GM19023 (cell line): Measurements from ENCODE around the gene KLF13.

ENCODE experiments used
- ATAC-seq: cut with Tn5 transposase; IDR thresholded peaks from one replicate; pipeline ENCODE4 v1.9.1; 2021; ENCODE audit warnings: mild to moderate bottlenecking, moderate library complexity; ENCODE audit not compliant: unreplicated experiment

Gene KLF13

DNA sequence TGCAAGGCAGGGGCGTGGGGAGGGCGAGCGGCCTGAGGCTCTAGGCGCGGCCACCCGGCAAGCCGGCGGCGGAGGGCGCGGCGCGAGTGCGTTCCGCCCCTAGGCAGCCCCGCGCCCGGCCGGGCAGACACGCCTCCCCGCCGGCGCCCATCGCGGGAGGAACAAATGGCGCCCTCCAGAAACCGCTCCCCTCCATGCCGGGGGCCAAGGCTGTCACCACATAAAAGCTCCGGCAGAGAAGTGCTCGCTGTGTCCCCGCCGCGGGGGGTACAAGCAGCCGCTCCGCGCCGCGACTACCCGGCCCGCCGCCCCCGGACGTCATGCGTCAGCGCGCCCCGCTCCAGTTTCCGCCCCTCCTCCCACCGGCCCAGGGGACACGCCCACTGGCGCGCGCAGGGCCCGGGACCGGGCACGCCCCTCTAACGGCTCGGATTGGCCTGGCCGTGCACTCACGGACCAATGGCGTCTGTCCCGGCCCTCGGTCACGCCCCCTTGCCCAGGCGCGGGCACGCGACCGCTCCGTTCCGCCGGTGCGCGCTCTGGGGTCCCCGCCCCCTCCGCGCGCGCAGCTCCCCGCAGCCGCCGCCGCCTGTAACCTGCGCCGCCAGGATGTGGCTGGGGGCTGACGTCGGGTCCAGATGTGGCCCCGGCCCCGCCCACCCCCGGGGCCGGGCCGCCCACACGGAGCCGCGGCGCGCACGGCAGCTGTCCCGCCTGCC lies at the start of gene KLF13:
Gene KLF13, plus strand, starts transcription at position 680 of the 719 bp plus-strand sequence. CDS start 378 bp downstream, outside the sequence.
- peak; percentile 60 for ATAC-seq

DNA sequence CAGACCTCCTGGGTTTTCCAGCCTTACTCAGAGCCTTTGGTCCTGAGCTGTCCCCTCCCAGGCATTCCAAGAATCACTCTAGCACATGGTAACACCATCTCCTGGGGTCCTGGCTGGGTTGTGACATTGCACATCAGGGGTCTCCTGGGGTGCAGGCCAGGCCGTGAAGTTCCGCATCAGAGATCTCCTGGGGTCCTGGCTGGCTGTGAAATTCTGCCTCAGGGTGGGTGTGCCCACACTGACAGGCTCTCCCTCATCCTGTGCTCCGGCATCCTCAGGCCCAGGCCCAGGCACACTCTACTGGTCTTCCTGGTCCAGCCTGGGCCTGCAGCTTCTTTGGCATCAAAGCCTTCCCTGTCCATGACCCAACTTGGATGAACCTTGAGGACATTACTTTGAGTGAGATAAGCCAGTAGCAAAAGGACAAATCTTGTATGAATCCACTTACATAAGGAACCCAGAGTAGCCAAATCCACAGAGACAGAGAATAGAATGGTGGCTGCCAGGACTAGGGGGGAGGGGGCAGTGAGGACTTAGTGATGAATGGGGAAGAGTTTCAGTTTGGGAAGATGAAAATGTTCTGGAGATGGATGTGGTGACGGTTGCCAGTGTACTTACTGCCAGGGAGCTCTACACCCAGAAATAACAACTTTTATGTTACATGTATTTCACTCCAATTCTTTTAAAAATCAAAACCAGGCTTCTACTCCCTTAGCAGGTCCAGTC lies 49.1 kb upstream of the KLF13 start:
- ATAC-seq = no peak

DNA sequence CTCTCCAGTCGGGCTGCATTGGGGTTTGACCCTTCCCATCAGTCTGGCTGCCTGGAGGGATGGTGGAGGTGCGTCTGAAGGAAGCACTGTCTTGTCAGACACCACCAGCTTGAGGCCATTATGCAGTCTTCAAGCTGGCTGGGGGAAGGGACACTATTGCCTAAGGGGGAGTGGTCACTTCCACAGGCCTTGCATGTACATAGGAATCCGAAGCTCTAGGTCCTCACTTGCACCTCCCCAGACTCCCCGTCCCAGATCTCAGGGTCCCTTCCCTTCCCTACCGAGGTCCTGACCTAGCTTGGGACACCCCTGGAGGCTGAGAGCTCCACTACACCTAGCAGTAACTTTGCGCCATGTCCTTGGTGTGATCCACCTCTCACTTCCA lies 48.6 kb upstream of the KLF13 start:
- no peak for ATAC-seq

DNA sequence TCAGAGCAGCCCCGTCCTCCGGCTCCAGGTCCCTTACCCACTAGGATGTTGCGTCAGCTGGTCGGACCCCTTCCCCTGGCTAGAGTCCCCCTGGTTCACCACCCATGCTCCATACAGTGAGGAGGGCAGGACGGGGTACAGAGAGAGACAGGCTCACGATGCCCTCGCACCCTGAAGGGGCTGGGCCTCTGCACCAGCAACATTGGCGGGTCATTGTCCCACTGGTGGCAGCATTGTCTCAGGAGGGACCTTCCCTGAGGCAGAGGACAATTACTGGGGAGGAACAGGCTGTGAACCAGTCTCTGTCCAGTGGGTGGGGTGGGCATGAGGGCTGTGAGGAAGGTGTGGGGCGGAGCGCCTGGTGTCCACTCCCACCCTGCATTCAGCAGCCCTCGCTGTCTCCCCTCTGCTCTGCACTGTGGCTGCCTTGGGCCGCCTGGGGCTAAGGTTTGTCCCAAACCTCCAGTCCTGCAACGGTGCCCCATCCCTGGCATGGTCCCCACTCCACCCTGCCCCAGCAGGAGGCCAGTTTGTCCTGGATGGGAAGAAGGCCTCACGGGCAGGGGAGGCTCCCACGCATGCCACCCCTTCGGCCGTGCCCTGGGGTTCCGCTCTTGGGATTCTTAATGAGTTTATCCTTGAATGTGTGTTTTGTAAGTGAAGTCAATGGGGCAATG lies 48.0 kb upstream of the KLF13 start:
- ATAC-seq = no peak

DNA sequence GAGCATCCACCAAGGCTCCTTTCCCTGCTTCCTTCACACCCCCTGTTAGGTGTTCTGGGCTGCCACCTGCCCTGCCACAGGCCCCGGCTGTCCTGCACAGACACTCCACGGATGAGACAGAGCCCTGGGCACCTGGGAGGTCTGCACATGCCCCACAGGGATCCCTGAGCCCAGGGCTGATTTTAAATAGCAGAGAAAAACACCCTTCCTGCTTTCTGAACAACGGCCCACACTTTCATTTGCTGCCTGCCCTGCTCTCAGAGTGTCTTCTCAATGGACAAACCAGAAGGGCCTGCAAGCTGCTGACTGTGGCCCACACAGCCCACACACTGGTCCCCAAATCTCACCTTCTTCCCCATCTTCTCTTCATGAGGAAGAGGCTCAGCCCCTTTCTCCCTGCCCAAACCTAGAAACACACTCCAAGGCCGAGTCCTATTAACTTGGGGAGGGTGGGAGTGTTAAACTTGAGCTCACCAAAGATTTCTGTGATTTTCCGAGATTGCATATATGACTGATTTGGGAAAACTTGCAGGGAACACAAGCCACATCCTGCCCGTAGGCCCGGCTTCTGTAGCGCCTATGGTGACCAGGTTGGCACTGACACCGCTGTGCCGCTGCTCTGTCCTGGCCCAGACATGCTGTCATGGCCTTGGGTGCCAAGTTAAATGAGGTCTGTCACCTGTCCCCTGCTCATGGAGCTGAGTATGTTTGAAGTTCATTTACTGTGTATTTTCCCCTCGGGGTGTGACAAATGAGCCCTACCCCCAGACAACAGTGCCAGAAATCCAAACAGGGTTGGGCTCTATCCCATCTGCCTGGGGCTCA lies 47.2 kb upstream of the KLF13 start:
- no peak for ATAC-seq

DNA sequence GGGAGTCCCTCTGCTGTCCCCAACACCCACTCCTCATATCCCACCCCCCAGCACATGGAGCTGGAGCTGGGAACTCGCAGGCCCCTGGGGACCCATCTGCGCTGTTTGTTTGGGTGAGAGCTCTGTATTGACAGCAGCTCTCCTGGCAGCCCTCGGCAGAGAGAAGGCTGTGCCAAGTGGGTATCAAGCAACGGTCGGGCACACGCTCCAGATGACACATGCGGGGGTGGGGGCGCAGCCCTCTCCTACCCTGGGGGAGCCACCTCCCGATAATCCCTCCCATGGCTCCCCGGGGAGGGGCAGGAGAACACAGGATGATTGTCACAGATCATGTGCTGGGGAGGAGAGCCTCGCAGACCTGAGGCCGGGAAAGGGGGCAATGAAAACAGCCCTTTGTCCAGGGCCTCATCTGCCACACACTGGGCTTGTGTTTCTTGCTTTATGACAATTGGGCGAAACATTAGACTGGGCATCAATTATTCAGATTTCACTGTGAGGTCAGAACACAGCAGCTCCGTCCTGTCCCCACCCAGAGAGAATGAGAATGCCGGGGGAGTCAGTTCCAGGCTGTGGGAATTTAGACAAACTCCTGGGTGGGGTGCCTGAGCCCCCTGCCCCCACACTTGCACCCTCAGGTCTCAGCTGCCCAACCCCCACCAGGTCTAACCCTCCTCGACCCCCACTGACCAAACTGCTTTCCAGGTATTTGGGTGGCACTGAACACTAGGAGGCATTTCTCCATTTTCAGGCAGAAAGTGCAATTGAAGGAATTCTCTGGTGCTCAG lies 46.4 kb upstream of the KLF13 start:
- no peak for ATAC-seq

DNA sequence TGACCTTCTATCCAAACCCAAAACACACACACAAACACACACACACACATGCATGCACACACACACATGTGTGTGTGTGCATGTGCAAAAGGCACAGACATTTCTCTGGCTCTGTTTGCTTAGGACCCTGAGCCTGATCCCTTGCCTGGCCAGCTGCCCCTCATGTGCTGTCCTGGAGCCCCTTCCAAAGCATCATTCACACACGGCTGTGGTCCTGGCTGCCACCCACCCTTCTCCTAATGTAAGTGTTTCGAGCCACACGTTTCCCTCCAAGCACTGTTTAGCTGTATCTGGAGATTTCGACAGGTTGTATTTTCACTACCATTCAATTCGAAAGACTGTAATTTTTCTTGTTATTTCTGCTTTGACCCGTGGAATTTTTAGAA lies 45.8 kb upstream of the KLF13 start:
- no peak for ATAC-seq

DNA sequence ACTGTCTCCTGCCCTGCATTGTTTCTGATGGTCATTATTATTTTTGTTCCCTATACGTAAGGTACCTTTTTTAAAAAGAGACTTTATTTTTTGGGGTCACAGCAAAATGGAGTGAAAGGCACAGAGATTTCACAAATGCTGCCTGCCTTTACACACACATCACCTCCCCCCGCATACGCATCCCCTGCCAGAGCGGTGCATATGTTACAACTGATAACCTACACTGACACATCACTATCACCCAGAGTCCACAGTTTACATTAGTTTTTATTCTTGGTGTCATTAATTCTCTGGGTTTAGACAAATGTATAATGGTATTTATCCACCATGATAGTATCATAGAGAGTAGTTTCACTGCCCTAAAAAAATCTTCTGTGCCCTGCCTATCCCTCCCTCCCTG lies 43.6 kb upstream of the KLF13 start:
- ATAC-seq = no peak

DNA sequence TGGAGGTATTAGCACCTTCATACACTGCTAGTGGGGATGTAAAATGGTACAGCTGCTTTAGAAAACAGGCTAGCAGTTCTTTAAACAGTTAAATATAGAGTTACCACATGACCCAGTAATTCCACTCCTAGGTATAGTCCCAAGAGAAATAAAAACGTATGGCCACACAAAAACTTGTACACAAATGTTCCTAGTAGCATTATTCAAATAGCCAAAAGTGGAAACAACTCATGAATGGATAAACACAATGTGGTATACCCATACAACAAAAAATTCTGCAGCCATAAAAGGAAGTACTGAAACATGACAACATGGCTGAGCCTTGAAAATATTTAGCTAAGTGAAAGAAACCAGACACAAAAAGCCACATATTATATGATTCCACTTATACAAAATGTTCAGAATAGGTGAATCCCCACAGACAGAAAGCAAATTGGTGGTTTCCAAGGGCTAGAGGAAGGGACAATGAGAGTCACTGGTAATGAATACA lies 40.8 kb upstream of the KLF13 start:
- ATAC-seq = peak; percentile 67

DNA sequence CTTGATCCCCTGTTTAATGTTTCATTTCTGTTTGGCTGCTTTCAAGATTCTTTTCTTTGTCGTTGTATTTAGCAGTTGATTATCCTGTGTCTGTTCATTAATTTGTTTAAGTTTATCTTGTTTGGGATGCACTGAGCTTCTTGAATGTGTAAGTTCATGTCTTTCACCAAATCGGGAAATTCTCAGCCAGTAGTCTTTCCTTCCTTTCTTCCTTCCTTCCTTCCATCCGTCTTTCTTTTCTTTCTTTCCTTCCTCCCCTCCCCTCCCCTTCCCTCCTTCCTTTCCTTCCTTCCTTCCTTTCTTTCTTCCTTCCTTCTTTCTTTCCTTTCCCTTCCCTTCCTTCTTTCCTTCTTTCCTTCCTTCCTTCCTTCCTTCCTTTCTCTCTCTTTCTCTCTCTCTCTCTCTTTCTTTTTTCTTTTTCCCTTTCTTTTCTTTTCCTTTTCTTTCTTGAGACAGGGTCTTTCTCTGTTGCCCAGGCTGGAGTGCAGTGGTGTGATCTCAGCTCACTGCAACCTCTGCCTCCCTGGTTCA lies 35.5 kb upstream of the KLF13 start:
- no peak for ATAC-seq

DNA sequence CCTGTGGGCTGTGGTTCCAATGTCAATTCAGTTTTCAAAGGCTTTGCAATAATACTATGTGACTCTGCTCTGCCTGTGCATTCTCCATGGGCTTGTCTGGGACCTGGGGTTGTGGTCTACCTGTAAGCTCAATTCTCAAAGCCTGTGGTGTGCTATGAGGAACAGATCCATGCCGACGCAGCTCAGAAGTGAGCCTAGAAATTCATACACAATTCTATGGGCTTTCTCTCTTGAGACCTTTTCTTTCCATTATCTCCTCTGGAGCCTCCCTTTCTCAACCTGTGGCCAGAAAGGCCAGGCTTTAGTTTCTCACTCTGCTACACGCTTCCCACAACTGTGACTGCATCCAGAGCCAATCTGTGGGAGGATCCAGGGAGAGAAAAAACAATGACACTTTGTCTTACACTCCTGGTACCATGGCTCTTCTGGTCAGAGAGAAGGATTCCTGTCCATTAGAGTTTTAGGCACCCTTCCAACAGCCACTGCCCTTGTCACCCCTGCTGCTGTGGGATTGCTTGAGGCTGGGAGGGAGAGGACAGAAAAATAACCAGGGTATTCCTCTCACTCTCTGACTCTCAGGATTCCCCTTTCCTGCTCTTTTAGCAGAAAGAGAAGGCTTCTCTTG lies 34.1 kb upstream of the KLF13 start:
- no peak for ATAC-seq

DNA sequence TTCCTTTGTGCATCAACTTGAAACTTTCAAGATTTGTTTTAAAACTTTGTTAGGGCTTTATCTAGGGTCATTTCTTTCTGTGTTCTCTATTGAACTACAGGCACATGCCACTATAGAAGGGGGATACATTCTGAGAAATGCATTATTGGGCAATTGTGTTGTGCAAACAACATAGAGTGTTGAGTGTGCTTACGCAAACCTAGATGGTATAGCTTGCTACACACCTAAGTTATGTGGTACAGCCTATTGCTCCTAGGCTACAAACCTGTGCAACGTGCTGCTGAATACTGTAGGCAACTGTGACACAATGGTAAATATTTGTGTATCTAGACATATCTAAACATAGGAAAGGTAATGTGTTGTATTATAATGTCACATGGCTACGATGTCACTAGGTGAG lies 33.0 kb upstream of the KLF13 start:
- no peak for ATAC-seq

DNA sequence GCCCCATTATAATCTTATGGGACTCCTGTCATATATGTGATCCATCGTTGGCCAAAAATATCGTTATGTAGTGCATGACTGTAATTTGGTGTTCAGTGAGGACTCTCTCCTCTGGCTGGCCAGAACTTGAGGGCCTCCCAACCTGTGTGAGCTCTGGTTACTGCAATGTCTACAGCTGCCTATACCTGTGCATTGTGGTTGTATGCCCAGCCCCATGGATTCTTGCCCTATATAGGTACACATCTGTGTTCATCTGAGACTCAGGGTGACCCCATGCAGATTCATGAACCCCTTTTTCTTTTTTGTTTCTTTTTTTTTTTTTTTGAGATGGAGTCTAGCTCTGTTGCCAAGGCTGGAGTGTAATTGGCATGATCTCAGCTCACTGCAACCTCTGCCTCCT lies 32.6 kb upstream of the KLF13 start:
- ATAC-seq = no peak

DNA sequence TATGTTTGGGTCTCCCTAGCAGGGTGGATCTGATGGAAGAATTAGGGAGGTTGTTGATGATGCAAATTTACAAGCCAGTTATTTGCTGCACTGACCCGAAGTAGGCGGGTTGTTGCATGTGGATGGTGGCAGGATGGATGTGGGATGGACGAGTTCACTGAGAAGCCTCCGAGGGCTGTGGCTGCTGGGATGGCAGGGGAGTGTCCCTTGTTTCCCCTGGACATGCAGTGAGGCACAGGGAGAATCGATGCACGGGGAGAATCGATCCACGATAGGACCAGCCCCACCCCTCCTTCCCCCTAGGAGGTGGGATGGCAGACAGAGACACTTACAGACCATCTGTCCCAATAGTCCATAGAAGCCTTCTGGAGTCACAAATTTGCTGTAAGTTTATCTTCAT lies 31.0 kb upstream of the KLF13 start:
- ATAC-seq = no peak

DNA sequence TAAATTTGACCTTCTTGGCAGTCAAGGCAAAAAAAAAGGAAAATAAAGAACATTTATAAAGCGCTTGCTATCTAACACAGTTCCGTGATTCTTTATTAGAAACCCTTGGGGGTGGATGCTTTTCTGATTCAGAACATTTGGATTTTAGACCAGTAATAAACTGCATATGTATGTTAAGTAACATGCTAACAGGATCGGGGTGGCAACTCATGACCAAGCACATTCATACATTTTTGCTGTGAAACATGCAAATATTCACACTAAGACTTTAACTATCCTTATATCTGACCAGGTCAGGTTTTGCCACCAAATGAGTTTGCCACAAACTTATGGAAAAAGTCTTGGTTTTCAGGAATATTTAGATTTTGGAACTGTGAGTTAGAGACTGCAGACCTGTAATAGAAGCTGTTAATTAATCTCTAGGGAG lies 30.4 kb upstream of the KLF13 start:
- ATAC-seq = no peak

DNA sequence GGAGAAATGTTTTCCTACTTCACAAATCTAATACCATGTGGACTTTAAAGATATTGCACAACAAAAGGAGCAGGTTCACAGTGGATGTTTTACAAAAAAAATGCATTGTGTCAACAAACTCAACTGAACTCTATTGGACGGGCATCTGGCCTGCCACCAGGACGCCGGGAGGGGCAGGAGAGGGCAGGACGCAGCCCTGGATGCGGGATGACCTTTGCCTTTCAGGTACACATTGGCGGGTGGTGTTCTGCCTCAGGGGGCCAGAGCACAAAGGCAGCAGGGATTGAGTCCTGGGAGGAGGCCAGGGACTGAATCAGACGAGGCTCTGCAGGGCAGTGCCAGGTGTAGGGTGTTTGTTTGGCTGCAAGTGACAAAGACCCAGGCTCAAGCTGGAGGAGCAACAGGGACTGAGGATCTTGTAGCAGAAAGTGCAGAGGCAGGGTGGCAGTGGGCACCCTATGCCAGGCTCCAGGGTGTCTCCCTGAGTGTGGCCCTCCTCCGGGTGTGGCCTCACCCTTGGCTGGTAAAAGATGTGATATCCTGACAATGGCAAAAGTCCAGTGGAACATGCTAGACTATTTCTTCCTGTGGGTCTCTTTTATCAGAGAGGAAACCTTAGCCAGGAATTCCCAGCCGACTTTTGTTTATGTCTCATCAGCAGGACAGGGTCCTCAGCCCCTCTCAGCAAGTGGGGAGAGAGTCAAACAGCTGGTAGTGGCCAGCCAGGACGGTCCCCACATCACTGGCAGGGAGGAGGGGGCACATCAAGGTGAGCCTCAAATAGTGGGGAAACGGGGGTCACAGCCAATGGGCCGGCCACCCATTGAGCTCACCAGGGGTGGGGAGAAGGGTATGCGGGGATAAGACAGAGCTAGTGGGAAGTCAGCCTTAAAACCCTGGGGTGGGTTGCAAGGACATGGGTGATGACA lies 29.7 kb upstream of the KLF13 start:
- ATAC-seq = no peak

DNA sequence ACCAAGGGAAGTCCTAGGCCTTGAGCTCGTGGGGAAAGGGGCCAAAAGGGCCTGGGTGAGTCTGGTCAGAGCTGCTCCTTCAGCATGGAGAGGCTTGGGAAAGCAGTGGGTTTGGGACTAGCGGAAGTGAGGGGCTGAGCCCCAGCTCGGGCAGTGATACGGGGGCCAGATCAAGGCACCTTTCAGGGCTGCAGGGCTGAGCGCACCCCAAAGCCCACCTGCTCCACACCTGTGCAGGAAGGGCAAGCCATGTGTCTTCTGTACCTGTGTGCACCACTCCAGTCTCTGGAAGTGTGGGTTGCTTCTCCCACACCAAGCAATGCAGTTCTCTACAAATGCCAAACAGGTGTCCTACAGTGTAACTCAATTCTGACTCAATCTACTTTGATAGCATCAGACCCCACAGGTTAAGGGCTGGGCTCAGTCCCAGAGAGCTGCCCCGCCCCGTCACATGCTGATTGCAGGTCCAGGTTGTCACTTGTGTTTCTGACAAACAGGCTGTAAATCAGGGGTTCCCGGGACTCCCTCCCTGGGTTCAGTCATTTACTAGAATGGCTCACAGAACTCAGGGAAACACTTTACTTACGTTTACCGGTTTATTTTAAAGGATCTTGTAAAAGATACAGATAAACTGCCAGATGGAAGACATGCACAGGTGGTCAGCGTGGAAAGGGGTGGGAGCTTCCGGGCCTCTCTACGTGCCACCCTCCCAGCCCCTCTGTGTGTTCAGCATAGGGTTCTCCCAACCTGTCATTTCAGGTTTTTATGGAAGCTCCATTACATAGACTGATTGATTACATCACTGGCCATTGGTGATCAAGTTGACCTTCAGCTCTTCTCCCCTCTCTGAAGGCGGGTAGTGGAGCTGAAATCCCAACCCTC lies 28.8 kb upstream of the KLF13 start:
- ATAC-seq = no peak
